Astrocyte of the spinal cord (primary cell): ENCODE data around the gene CXCR6.
A peak's percentile ranks its signal among the peaks of the same experiment; 100 is the strongest.

Source experiments
- DNase-seq: peaks from one replicate; pipeline ENCODE4 v3.0.0; 2011; ENCODE audit warnings: low read depth, low spot score
- H3K4me3 ChIP-seq: 2 replicates; pipeline ENCODE4 v1.5.1; 2011; ENCODE audit warnings: low read depth, mild to moderate bottlenecking, low read length, moderate library complexity
- in situ Hi-C: cut with HindIII; loops from 2 replicates; pipeline ENCODE4 v1.10.0; 2017; ENCODE audit warnings: low sequenced_read_pairs
- TF ChIP-seq, protein P1 (sequence below): IDR thresholded peaks from 2 replicates; pipeline ENCODE4 v1.5.1; 2012; ENCODE audit warnings: low read depth, mild to moderate bottlenecking, low read length, inconsistent platforms

The CXCR6 gene

GRCh38 chr3:45943207-45943846 lies at the start of gene CXCR6:
TSS of gene CXCR6 (plus strand) at chr3:45943464. CDS start at chr3:45946482, 3,018 bp downstream.
- H3K4me3 ChIP-seq, result no peak within 1 kb of the TSS
- in situ Hi-C loops, result no loop called here
- TF ChIP-seq, protein P1, sequence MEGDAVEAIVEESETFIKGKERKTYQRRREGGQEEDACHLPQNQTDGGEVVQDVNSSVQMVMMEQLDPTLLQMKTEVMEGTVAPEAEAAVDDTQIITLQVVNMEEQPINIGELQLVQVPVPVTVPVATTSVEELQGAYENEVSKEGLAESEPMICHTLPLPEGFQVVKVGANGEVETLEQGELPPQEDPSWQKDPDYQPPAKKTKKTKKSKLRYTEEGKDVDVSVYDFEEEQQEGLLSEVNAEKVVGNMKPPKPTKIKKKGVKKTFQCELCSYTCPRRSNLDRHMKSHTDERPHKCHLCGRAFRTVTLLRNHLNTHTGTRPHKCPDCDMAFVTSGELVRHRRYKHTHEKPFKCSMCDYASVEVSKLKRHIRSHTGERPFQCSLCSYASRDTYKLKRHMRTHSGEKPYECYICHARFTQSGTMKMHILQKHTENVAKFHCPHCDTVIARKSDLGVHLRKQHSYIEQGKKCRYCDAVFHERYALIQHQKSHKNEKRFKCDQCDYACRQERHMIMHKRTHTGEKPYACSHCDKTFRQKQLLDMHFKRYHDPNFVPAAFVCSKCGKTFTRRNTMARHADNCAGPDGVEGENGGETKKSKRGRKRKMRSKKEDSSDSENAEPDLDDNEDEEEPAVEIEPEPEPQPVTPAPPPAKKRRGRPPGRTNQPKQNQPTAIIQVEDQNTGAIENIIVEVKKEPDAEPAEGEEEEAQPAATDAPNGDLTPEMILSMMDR, result no peak
- no peak for DNase-seq

- TF ChIP-seq, protein P1, result no peak
- no peak for DNase-seq
- in situ Hi-C loops, result no loop called here
- no peak overlapping the region for H3K4me3 ChIP-seq
These were observed 49.2 kb upstream of the CXCR6 start for GRCh38 chr3:45894015-45894414.

GRCh38 chr3:45895686-45896468 lies 47.4 kb upstream of the CXCR6 start:
- no peak for DNase-seq
- TF ChIP-seq, protein P1, result no peak
- H3K4me3 ChIP-seq, result no peak overlapping the region
- in situ Hi-C loops, result no loop called here

GRCh38 chr3:45896956-45897355 lies 46.3 kb upstream of the CXCR6 start:
- in situ Hi-C loops, result no loop called here
- TF ChIP-seq, protein P1, result no peak
- no peak overlapping the region for H3K4me3 ChIP-seq
- DNase-seq, result peak; percentile 39

GRCh38 chr3:45904931-45905330 lies 38.3 kb upstream of the CXCR6 start:
- no peak overlapping the region for H3K4me3 ChIP-seq
- no peak for DNase-seq
- in situ Hi-C loops, result no loop called here
- TF ChIP-seq, protein P1, result no peak

- in situ Hi-C loops, result no loop called here
- H3K4me3 ChIP-seq, result no peak overlapping the region
- TF ChIP-seq, protein P1, result no peak
- DNase-seq, result no peak
These were observed 37.5 kb upstream of the CXCR6 start for GRCh38 chr3:45905755-45906154.
